Right renal cortex interstitium (tissue), 3 donors: ENCODE data around the gene ERF. TPM values are rescaled to one million over a fixed set of nuclear protein-coding genes. Genes with fewer than 3 reads are reported as not detected.

Experiments
- DNase-seq, 3 donors: peaks; one replicate each; pipeline ENCODE4 v3.0.0-alpha.2; 2013; ENCODE audit warnings: low read depth in 3 of 3, low spot score in 2 of 3
- polyA plus RNA-seq, 3 donors: library from polyadenylated mRNA; unstranded; fragments of 120-200 nt; gene quantifications; one replicate each; pipeline ENCODE4 v1.2.1, GENCODE V29; 2013; ENCODE audit not compliant: insufficient read length in 3 of 3

Gene ERF
- polyA plus RNA-seq, 3 donors, result 50.1 to 63.8 (median 56.2) TPM

DNA sequence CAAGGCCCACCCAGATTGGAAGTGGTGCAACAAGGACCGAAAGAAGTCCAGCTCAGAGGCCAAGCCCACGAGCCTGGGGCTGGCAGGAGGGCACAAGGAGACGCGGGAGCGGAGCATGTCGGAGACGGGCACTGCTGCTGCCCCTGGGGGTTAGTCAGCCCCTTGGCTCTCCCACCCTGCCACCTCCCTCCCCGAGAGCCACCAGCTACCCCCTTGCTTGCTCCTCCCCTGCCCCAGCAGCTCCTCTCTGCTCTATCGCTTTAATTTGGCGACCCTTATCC is 32.8 kb upstream of the ERF start:
- DNase-seq, result no peak

DNA sequence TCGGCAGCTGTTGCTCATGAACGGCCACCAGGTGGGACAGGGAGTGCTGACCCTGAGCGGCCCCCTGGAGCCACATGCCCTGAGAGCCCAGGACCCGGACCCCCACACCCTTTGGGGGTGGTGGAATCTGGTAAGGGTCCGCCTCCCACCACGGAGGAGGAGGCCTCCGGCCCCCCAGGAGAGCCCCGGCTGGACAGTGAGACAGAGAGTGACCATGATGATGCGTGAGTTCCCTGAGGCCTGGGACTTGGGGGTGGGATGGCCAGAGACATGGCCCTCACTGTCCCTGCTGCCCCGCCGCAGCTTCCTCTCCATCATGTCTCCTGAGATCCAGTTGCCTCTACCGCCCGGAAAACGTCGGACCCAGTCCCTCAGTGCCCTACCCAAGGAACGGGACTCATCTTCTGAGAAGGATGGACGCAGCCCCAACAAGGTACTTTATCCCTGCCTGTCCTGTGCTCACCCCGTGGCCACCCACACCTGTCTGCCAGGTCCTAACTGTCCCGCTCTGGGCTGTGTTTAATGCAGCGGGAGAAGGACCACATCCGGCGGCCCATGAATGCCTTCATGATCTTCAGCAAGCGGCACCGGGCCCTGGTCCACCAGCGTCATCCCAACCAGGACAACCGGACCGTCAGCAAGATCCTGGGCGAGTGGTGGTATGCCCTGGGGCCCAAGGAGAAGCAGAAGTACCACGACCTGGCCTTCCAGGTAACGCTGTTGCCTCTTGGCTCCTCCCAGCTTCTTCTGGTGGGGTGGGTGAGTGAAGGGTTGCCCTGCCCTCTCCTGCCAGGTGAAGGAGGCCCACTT is 32.3 kb upstream of the ERF start:
- DNase-seq, result no peak

DNA sequence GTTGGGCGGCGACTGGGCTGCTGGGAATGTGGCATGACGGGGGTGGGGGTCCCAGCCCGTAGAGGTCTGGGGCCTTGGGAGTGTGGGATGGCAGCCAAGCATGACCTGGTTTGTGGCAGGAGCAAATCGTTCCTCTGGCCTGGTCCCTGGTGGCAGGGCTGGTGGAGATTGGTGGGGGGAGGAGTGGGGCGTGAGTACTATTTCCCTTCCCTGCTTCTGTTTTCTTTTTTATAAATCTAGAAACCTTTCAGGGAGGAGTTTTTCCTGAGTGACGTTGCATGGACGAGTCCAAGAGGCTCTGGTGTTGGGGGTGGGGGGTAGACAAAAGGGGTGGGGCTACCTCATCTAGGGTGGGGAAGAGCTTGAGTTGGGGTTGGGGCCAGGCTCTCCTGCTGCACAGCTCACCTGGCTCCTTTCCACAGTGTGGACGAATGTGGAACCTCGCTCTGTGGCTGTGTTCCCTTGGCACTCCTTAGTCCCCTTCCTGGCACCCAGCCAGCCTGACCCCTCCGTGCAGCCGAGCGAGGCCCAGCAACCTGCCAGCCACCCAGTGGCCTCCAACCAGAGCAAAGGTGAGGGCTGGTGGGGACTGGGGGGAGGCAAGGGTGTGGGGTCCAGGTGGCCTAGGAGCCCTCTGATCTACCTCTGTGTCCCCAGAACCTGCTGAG is 31.6 kb upstream of the ERF start:
- no peak for DNase-seq

DNA sequence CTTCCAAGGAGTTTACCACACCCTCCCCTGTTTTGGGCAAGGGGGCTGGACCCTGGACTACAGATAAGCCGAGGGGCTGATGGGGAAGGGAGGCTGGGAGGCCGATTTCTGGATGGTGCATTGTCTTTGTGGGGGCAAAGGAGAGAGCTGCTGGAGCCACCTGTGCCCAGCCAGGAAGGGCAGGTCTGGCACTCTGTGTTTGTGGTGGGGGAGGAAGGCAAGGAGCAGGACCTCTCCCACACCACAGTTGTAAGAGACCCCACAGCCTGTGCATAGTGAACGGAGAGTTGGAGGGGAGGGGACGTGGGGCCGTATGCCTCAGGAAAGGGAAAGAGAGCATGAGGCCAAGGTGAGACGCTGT is 31.0 kb upstream of the ERF start:
- no peak for DNase-seq

DNA sequence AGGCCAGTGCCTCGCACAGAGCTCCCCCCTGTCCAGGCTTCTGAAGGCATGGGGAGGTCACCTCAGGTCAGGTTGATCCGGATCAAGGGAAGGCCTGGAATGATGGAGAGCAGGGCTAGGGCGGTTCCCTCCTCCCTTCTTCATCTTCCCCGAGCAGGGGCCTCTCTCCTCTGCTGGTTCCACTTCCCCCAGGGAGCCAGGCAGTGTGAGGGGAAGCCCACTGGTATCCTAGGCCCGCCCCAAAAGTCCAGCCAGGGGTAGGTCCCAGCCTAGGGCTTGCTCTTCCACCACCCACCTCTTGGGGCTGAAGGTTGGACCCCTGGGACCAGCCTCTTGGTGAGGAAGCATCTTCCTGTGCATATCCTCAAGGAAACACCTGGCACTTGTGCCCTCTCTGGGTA is 30.6 kb upstream of the ERF start:
- DNase-seq, result no peak

DNA sequence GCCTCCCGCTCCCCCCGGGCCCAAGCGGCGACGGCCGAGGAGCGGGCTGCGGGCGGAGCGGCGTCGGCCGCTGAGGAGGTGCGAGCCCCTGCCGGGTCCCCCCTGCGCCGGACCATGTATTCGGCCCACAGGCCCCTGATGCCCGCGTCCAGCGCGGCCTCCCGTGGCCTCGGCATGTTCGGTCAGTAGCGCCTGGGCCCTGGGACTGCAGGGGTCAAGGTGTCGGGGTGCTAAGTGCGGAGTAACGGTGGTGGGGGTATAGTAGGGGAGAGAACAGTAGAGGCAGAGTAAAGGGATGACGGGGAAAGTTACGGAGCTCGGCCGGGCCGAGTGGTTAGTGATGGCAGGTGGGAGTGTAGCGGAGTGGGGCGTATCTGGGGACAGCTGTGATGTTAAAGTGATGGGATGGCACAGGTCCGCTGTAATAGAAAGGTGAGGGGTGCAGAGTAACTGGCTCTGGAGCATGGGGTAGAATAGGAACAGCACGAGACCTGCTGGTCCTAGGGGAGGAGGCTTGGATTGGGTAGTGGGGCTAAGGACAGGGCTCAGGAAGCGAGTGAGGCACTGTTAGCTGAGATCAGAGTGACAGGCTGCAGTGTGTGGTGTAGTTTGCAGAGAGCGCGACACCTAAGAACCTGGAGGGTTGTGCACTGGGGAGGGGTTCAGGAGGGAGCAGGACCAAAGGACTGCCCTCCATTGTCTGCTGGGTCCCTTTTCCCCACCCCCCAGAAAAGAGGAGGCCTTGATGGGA is 29.8 kb upstream of the ERF start:
- DNase-seq, result no peak

DNA sequence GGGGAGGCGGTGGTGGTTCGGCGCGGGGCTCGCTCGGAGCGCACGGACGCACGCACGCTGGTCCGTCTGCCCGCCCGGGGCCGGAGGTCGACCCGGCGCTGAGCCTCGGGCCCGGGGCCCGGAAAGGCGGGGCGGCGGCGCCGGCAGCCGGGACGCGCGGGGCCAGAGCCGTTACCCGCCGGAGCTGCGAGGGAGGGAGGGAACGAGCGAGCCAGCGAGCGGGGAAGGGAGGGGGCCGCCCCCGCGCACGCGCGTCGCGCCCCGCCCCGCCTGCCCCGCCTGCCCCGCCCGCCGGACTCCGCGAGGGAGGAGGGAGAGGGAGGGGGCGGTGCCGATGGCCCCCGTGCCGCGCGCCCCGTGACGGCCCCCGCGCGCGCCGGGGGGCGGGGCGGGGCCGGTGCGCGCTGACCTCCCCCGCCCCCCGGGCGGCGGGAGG is 29.2 kb upstream of the ERF start:
- no peak for DNase-seq

DNA sequence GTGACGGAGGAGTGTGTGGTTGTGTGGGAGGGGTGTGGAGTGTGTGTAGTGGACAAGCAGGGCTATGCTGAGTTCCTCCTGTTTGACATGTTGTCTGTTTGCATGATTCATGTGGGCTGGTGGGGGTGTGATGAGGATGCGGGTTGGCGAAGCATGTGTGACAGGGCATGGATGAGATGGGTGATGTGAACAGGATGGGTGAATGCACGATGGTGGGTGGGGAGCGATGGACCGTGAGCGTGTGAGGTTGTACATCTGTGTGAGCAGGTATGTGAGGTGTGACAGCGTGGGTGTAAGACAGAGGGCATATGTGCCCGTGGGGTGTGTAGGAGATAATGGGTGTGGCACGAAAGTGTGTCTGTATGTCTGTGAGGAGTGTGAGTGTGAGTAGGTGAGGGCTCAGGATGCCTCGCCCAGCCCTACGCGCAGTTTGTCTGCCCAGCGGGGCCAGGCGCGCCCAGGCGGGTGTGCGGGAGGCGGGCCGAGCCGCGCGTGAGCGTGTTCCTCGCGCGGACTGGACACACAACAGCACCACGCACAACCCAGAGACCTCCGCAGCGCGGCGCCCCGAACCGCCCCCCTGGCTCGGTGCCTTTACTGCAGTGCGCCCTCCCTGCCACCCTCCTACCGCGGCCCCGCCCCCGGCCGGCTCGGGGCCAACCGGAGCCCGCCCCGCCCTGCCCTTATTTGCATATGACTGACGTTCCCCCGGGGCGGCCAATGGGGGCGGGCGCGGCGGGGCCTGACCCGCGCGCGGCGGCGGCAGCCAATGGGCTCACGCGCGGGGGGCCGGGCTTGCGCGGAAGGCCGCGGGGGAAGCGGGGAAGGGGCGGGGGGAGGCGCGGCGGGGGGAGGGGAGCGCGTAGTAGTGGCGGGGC is 28.5 kb upstream of the ERF start:
- peak in 2 of 3 donors; percentile 83 to 87 for DNase-seq

DNA sequence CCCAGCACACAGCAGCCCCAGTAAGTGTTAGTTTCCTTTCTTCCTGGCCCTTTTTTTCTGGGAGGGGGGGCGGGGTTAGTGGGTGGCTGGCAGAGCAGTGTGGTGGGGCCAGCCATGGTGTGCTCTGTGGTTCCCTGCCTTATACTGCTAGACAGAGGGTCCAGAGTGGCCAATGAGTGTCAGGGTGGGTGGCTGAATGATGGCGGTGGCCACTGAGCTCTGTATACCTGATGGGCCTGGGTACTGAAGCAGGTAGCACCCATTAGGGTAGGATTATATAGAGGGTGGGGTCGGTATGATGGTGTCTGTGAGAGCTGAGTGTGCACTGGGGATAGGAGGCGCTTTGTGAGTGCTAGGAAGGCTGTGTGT is 27.9 kb upstream of the ERF start:
- DNase-seq, result no peak

DNA sequence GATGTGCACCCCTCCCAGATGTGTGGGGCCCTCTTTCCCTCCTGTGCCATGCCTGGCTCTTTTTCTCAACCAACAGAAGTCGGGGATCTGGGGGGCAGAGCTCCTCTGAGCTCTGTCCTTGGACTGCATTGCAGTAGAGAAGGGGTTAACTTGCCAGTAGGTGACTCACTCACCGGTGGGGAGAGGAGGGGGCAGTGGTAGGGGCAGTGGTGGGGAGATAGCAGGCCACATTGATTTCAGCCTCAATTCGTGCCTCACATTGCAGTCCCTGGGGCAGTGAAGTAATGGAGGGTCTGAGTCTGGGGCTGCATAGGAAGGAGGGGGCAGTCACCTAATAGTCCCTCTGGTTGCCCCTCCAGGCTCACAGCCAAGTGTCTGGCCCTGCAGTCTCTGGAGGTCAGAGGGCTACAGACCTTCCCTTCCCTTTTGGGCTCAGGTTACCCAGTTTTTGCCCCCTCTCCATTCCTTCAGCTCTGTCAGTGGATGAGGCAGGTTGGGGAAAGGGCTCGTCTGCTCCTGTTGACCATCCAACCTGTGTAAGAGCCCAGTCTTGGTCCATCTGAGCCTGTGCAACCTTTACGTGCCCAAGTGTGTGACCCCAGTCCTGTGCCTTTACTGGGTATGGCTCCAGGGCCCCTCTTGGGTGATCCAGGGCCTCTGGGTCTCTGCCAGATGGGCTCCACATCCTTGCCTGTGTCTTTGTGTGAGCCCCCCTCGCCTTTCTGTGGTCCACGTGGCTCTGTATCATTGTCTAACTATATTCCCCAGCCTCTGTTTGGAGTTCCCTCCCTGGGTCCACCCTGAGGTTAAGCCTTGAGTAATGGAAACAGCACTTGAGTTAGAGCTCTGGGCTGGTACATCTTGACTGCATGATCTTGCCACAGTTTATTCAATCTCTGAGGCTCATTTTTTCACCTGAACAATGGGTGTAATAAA is 27.2 kb upstream of the ERF start:
- no peak for DNase-seq

DNA sequence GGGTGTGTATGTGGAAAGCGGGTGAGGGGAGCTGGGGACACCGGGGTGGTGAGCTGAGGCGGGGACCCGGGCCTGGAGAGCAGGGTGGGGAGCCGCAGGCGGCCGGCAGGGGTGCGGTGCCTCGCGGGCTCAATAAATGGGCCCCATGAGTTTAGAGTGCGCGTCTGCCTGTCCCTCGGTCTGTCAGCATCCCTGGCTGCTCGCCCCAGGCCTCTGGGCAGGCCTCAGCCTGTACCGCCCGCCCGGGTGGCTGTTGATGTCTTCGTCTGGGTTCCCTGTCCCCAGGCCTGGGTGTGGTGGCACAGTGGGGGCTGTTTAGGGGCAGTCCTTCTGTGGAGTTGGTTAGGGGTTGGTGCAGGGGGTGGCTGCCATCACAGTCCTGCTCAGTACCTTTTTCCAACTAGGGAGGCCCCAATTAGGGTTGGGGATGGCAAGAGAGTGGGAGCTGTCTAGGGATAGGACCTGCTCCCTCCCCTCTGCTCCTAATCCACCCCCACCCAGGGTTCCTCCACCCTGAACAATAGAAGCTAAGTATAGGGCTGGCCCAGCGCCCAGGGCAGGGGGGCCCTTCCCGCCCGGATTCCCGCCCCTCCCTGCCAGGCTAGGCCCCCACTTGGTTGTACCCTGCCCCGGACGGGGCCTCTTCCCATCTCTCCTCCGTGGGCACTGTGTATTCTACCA is 26.4 kb upstream of the ERF start:
- no peak for DNase-seq

DNA sequence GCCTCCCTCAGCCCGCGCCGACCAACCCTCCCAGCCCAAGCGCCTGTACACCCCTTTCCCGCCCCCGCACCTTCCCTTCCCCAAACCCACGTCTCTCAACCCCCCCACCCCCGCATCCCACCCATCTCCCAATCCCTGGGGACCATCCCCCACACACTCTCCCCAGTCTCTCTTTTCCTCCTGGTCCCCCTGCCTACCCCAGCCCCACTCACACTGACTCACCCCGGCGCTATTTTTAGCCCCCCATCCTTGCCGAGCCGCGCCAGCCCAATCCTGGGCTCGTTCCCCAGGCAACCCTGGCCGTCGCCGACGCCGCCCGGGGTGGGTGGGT is 25.9 kb upstream of the ERF start:
- DNase-seq, result no peak

DNA sequence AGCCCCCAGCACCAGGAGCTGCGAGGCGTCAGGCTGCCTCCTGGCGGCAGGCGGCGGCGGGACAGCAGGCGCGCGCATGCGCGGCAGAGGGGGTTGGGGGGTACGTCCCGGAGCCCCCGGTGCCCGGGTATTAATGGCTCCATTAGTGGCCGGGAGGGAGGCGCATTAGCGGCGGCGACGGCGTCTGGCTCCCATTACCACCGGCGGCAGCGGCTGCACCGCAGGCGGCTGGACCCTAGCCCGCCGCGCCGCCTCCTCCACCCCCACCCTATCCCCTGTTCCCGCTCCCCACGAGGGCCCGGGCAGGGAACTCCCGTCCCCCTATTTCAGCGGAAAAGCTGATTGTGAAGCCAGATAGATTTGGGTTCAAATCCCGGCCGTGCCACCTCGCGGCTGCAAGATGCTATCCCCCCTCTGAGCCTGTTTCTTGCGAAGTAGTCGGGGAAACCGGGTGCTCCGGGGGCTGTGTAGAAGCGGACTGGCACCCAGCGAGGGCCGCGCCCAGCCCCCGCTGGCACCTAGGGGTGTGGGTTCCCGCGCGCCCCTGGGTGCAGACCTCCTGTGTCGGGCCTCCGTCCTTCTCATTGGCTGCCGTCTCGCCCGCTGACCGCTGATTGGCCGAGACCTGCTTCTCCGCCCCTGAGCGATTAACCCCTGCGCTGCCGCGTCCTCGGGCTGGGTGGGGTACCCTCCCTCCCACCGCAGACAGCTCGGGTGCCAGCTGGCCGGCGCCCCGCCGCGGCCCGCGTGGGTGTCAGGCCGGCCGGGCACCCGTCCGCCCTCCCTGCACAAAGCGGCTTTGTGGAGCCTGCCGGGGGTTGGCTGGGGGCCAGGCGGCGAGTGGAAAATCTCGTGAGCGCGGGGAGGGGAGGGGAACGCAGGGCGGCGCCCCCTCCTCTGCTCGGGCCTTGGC is 25.2 kb upstream of the ERF start:
- DNase-seq, result no peak

DNA sequence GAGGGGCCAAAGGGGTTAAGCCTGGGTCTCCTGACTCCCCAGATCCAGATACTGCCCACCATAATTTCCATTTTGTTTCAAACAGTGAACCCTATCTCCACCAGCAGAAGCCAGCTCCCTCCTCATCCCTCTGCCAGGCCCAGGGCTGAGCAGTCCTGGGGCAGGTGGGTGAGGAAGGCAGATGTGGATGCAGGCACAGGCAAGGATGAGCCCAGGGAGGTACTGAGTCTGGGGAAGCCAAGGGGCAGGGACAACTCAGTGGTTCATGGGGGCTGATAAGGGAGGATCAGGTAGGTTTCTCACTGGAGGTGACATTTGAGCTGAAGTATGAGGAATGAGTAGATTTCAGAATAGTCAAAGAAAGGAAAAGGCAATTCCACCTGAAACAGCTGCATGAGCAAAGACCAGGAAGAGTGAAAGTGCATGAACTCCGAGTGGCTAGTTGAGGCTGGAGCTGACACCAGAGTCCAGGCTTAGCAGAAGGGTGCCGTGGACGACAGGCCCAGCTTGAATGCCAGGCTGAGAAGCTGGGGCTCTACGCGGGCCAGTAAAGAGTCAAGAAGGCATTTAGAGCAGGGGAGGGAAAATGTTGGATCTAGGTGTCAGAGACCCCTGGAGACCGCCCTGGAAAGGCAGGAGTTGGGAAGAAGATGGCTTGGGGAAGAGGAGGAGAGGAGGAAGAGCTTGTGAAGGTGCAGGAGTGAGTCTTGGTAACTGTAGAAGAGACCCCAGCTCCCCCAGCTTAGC is 24.4 kb upstream of the ERF start:
- DNase-seq, result no peak

DNA sequence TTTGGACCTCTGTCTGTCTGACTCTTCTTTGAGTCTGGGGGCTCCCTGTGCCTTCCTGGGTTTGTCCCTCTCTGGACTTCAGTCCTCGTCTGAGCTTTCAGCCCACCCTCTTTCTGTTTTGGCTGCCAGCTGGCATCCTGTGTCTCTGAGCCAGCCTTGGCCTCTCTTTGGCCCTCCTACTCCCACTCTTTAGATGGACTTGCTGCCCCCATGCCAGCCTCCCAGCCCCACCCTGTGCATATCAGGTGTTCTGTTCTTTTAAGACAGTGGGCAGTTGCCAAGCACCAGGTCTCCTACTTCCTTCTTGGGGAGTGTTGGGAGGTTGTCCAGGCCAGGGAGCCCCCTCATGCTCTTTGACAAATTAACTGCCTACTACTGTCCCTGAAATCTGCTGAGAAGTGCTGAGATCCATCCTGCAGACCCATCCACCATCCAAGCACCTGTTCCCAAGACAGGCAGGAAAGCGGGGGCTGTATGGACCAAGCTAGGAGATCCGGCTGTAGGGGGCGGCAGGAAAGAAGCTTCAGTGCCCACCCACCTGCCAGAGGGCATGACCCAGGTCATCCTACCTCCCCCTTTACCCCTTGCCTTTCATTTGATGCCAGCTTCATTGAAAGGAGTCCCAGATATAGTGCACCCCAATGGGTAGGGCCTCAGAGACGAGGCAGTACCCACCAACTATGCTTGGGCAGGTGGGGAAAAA is 23.7 kb upstream of the ERF start:
- DNase-seq, result no peak

DNA sequence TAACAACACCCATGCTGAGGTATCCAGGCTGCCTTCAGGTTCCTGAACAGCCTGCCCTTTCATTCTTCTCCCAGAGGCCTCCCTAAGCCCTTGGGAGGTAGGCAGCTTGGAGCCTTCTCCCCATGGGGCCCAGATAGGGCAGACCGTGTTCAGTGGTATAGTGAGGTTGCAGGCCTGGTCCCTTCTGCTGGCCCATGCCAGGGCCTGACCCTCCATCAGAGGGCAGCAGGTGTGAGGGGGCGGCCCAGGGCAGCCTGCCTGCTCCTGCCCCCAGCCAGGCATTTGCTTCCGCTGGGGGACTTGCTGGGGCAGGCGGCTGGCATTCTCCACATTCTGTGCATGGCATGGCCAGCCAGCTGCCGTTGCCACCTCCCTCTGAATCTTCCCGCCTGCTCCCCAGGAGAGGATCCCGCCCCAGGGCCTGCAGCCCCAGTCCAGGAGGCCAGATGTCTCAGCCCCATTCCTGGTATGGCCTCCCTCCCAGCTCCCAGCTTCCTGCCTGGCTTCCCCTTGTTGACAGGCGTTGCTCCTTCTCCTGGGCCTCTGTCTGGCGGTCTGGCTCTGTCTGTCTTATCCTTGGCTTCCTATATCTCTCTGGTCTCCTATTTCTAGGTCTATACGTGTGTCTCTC is 23.0 kb upstream of the ERF start:
- DNase-seq, result no peak

DNA sequence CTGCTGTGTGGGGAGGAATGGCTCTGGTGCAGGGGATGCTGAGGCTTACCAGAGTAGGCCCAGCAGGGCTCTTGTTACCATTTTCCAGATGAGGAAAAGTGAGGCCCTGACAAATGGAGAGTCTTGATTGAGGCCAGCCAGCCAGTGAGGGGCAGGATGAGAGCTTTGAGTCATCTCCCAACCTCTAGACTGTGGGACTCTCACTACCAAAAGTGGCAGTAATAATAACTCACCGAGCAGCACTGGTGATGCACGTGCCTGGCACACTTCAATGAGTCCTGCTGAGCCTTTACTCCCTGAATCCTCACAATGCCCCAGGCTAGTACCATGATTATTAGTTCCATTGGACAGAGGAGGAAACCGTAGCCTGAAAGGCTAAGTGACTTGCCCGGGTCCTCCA is 21.9 kb upstream of the ERF start:
- DNase-seq, result no peak
